WERI-Rb-1 (cell line): ENCODE data around the gene SLC1A3.

ENCODE experiments used
- DNase-seq: peaks from one replicate; pipeline ENCODE4 v3.0.0-alpha.2; 2020
- H3K27ac ChIP-seq: fragments of 250-450 bp; sonication (Bioruptor Pico); 2 replicates; pipeline ENCODE4 v1.5.1; 2020; ENCODE audit warnings: mild to moderate bottlenecking, moderate library complexity
- H3K27me3 ChIP-seq: fragments of 250-450 bp; sonication (Bioruptor Pico); 2 replicates; pipeline ENCODE4 v1.5.1; 2021; ENCODE audit warnings: mild to moderate bottlenecking, low read depth, moderate library complexity; ENCODE audit not compliant: insufficient read depth, severe bottlenecking
- H3K36me3 ChIP-seq: fragments of 250-450 bp; sonication (Bioruptor Pico); 2 replicates; pipeline ENCODE4 v1.5.1; 2020; ENCODE audit warnings: mild to moderate bottlenecking, moderate library complexity
- H3K4me3 ChIP-seq: 2 replicates; pipeline ENCODE4 v1.5.1; 2011; ENCODE audit warnings: low read depth, mild to moderate bottlenecking, control low read depth, low read length
- H3K9me3 ChIP-seq: fragments of 250-450 bp; sonication (Bioruptor Pico); 2 replicates; pipeline ENCODE4 v1.5.1; 2021; ENCODE audit warnings: mild to moderate bottlenecking, moderate library complexity; ENCODE audit not compliant: severe bottlenecking
- TF ChIP-seq, protein P1 (sequence below): IDR thresholded peaks from 2 replicates; pipeline ENCODE4 v1.5.1; 2011; ENCODE audit warnings: low read depth, mild to moderate bottlenecking, control low read depth, inconsistent platforms, low read length

Gene SLC1A3

DNA sequence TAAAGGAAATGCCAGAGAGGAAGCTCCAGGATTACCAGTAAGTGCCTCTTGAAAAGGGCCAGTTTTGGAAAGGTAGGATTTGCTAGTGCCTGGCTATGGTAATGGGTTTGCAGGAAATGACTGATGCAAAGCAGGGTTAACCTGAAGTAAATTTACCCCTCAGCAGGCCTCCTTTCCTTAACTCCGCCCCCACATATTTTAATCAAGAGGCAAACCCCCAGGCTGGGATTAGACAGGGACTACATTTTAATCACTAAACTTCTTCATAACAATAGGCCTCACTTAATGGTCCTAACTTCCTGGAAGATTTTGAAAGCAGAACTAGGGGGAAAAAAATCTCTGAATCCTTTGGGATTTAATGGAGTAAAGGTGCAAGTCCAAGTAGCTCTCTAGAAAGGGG is 10.2 kb upstream of the SLC1A3 start:
- H3K4me3 ChIP-seq: no peak overlapping the region
- TF ChIP-seq, protein P1, sequence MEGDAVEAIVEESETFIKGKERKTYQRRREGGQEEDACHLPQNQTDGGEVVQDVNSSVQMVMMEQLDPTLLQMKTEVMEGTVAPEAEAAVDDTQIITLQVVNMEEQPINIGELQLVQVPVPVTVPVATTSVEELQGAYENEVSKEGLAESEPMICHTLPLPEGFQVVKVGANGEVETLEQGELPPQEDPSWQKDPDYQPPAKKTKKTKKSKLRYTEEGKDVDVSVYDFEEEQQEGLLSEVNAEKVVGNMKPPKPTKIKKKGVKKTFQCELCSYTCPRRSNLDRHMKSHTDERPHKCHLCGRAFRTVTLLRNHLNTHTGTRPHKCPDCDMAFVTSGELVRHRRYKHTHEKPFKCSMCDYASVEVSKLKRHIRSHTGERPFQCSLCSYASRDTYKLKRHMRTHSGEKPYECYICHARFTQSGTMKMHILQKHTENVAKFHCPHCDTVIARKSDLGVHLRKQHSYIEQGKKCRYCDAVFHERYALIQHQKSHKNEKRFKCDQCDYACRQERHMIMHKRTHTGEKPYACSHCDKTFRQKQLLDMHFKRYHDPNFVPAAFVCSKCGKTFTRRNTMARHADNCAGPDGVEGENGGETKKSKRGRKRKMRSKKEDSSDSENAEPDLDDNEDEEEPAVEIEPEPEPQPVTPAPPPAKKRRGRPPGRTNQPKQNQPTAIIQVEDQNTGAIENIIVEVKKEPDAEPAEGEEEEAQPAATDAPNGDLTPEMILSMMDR: no peak
- no peak for DNase-seq
- no peaks in the 10 kb centered on the region for H3K27me3 ChIP-seq
- H3K27ac ChIP-seq: no peak overlapping the region
- H3K36me3 ChIP-seq: no peaks in the 10 kb centered on the region
- no peaks in the 10 kb centered on the region for H3K9me3 ChIP-seq

DNA sequence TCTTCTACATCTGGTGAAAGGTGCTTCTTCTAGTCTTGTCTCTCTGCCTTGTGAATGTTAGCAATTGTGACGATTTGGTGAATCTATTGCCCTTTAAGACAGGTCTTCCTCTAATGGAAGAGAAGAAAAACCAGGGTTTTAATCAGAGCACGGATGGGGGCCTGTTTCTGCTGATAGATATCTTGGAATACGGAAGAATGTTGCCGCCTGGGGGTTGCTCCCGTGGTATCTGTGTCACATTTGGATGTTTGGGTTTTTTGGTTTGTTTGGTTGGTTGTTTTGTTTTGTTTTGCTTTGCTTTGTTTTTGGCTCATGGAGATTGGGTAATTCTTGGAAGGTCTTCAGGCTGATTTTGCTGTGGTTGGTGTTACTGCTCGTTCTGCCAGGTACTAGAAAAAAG is 9.7 kb upstream of the SLC1A3 start:
- no peak for DNase-seq
- Histone ChIP-seq H3K27ac (no peak overlapping the region), H3K4me3 (no peak overlapping the region), H3K36me3 (no peaks in the 10 kb centered on the region), H3K27me3 (no peaks in the 10 kb centered on the region), H3K9me3 (no peaks in the 10 kb centered on the region)
- TF ChIP-seq, protein P1: no peak

DNA sequence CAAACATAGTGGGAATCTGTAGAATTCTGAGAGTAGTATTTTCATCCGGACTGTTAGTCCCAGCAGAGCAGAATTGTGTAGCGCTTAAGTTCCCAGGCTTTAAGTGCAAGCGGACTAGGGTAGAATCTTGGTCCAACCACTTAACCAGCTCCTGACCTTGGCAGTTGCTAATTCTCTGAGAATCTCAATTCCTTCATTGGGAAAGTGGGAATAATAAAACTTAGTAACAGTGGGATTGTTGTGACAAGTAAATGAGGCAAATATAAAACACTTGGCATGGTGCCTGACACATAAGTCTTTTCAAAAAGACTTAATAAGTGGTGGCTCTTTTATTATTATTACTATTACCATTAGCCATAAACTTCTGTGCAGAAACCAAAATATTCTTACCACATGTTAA is 8.4 kb upstream of the SLC1A3 start:
- no peaks in the 10 kb centered on the region for H3K27me3 ChIP-seq
- H3K4me3 ChIP-seq: no peak overlapping the region
- no peak overlapping the region for H3K27ac ChIP-seq
- TF ChIP-seq, protein P1: no peak
- H3K9me3 ChIP-seq: no peaks in the 10 kb centered on the region
- DNase-seq: no peak
- no peaks in the 10 kb centered on the region for H3K36me3 ChIP-seq

DNA sequence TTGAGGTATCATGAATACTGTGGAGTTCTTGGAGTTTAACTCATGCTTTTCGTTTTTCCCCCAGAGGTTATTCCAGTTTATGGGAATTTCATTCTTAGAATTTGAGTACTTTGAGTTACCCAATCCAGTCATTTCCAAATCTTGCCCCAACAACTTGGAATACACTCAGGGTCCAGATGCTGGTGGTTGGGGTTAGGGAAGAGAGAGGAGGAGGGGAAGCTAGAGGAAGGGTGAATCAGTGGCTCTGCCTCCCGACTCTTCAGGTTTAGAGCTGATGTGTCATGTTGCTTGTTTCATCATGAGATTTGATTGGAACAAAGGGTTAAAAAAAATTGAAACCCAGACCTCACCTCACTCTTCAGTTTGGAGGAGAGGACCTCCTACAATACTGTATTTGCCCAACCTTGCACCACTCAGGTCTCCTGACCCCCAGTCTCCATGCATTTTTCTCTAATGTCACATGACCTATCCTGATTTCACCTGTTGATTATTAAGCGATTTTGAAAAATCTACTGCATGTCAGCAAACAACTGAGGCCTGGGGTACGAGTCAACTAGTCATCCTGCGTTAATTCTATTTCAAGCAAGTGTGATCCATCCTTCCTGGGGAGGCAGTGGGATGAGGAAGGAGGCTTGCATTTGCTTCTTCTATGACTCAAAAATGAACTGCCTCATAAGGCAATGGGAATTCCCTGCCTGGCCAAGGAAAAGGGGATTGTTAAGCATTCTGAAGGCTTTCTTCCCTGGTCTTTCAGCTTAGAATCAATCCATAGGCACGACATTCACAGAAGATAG is 6.2 kb upstream of the SLC1A3 start:
- TF ChIP-seq, protein P1: no peak
- Histone ChIP-seq H3K36me3 (no peaks in the 10 kb centered on the region), H3K9me3 (no peaks in the 10 kb centered on the region), H3K27ac (no peak overlapping the region), H3K4me3 (no peak overlapping the region), H3K27me3 (no peaks in the 10 kb centered on the region)
- no peak for DNase-seq

DNA sequence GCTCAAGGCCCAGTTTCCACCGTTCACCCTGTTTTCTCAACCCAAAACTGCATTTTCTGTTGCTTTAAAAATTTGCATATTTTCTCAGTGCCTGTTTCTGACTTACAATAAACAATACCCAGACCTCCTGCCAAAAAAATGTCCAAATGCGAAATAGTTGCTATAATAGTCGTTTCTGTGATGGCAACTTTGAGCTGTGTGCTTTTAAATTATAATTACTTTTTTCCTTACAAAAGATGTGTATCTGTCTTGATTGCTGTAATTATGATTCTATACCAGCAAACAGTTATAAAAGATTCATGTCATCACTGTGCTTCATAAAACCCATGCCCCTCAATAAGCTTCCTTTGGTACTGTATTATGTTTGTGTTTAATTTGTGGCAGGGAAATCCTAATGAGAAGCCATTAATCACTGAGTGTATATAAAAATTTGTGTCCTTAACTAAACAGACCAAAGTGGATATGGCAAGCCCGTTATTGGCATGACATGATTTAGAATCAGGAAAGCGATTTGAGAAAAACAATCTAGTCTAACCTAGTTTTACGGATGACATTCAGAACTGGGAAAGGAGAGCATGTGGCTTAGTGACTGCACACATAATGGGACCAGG is 5.4 kb upstream of the SLC1A3 start:
- Histone ChIP-seq H3K4me3 (no peak overlapping the region), H3K36me3 (no peaks in the 10 kb centered on the region), H3K27me3 (no peaks in the 10 kb centered on the region), H3K27ac (no peak overlapping the region), H3K9me3 (no peaks in the 10 kb centered on the region)
- TF ChIP-seq, protein P1: no peak
- no peak for DNase-seq
